Suprapubic skin (tissue), 4 donors: ENCODE data around the gene PITX2.

Experiments used
- CTCF ChIP-seq, 2 donors: fragments of 200-600 bp in 1 of 2; fragments of 450-650 bp in 1 of 2; sonication (generic) in 1 of 2; IDR thresholded peaks; one replicate each; pipeline ENCODE4 v1.5.1; 2016 to 2019; ENCODE audit warnings: antibody characterized with exemption in 2 of 2, mild to moderate bottlenecking in 1 of 2, moderate library complexity in 1 of 2
- EP300 ChIP-seq: sonication (generic); formaldehyde crosslinking; IDR thresholded peaks from one replicate; pipeline ENCODE4 v1.6.1; 2017; ENCODE audit warnings: antibody characterized with exemption
- POLR2AphosphoS5 ChIP-seq, 3 donors: sonication (generic); formaldehyde crosslinking; IDR thresholded peaks; one replicate each; pipeline ENCODE4 v1.6.1; 2017; ENCODE audit warnings: antibody characterized with exemption in 3 of 3

DNA sequence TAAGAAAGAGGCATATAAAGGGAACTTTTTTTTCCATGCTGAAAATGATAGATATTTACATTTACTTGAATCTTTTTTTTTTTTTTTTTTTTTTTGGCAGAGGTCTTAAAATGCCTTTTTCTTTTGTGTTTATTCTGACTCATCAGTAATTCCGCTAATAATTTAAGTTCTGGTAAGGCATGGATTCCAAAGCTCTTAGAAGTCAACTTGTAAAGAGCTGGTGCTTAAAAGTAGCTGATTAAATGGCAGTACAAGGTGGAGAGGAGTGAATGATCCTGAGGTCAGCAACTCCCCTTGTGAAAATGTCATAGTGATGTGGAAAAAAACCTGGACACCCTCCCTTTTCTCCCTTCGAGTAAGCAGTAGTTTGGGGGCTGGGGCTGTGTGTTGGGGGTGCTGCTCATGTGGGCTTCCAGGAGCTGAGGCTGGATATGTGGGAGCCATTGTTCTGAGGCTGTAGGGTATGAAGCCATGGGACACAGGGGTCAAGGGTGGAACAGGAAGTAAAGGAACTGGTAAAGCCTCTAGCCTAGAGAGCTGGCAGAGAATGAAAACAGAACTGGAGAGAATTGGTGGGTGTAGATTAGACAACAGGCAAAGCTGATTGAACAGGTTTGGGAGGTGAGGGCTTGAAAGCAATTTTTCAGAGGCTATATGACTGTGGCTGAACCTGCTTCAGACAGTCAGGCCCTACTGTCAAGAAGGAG lies 41.0 kb upstream of the PITX2 start:
- TF ChIP-seq CTCF (IDR thresholded peaks at IDR 0.05) (no peak), POLR2AphosphoS5 (IDR thresholded peaks at IDR 0.05) (no peak), EP300 (no peak)
